Measurements from ENCODE around the gene NFIB.

Gene NFIB

GRCh38 chr9:14300040-14300439 lies 13.9 kb downstream of the NFIB start:
- no peak for TF ChIP-seq ZNF274 (IDR thresholded peaks at IDR 0.05; ENCODE audit: low read depth, low read length)
- no peak overlapping the region for H3K4me3 ChIP-seq (ENCODE audit: low read length)

GRCh38 chr9:14298601-14299022 lies 15.3 kb downstream of the NFIB start:
- H3K4me3 ChIP-seq (ENCODE audit: low read length) = no peak overlapping the region
- no peak for TF ChIP-seq ZNF274 (IDR thresholded peaks at IDR 0.05; ENCODE audit: low read depth, low read length)

DNA sequence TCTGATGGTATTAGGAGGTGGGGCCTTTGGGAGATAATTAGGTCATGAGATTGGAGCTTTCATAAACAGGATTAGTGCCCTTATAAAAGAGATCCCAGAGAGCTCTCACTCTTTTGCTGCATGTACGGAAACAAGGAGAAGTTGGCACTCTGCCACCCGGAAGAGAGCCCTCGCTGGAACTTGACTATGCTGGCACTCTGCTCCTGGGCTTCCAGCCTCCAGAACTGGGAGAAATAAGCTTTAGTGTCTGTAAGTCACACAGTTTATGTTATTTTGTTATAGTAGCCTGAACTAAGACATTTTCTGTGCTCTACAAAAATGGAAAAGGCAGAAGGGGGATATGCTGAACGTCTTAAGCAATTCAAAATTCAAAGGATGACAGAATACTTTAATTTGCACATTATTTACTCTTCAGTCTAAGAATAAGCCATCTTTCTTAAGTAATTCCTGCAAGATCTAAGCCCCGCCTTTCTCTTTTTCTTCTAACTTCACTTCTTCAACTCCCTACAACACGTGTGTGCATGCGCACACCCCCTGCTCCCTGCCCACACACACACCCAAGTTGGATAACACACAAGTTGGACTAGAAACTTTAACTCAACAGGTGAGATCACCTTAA lies 17.3 kb downstream of the NFIB start:
- no peak overlapping the region for H3K4me3 ChIP-seq (ENCODE audit: low read length)
- no peak for TF ChIP-seq ZNF274 (IDR thresholded peaks at IDR 0.05; ENCODE audit: low read depth, low read length)

DNA sequence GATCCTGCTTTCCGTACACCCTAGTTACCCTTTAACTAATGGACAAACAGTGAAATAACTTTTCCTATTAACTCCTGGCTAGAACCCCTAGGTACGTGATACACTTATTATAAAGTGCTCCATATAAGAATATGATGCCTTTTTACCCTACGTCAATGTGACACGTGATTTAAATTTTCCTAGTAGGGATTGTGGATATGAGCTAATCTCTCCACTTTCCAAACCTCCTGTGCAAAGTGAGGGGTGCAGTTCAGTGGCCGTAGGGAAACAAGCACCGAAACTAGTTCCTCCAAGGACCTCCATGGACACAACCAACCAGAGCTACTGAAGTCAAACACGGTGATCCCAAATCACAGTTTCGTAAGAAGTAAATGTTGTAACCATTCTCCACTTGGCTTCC lies 19.3 kb downstream of the NFIB start:
- no peak for TF ChIP-seq ZNF274 (IDR thresholded peaks at IDR 0.05; ENCODE audit: low read depth, low read length)
- no peak overlapping the region for H3K4me3 ChIP-seq (ENCODE audit: low read length)

- TF ChIP-seq ZNF274 (IDR thresholded peaks at IDR 0.05; ENCODE audit: low read depth, low read length) = no peak
- no peak overlapping the region for H3K4me3 ChIP-seq (ENCODE audit: low read length)
Observed at GRCh38 chr9:14293801-14294200, 20.1 kb downstream of the NFIB start.

DNA sequence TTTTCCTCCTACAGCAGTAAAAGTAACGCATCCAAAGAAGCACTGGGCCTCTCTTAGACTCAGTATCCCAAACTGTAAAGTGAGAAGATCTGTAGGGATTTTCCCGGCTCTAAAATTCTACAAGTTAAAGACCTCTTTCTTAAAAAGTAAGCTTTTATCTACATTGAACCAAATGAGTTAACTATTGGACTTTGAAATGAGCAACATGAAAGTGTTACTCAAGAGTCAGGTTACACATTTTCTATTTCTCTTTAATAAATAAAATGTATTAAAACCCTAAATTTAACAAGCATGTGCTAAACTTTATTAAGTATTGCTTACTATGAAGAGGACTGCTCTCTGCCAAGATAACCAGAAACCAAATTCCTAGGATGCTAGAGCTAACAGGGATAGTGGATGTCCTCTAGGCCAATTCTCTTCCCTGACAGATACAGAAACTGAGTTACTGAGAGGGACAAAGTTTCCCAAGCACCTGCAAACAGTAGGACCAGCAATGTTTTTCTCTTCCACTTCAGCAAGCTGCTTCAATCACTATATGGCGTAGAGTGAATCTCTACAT lies 21.7 kb downstream of the NFIB start:
- no peak for TF ChIP-seq ZNF274 (IDR thresholded peaks at IDR 0.05; ENCODE audit: low read depth, low read length)
- no peak overlapping the region for H3K4me3 ChIP-seq (ENCODE audit: low read length)

GRCh38 chr9:14289916-14290315 lies 24.0 kb downstream of the NFIB start:
- TF ChIP-seq ZNF274 (IDR thresholded peaks at IDR 0.05; ENCODE audit: low read depth, low read length) = no peak
- no peak overlapping the region for H3K4me3 ChIP-seq (ENCODE audit: low read length)

DNA sequence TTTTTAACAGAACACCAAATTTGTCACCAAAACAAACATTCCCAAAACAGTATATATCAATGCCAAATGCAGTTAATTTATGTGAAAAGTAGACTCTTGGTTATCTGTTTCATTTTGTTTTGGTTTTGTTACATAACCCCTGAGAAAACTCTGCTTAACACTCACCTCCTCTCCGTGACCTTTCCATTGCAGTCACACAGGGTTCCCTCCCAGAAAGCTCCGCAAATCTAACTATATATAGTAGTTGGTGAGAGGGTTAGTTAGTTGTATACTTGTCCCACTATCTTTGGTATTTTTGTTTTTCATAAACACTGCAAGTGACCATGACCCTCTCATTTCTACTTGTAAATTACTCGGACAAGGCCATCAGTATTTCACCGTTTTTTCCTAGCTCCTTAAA lies 25.5 kb downstream of the NFIB start:
- no peak for TF ChIP-seq ZNF274 (IDR thresholded peaks at IDR 0.05; ENCODE audit: low read depth, low read length)
- no peak overlapping the region for H3K4me3 ChIP-seq (ENCODE audit: low read length)

- no peak for TF ChIP-seq ZNF274 (IDR thresholded peaks at IDR 0.05; ENCODE audit: low read depth, low read length)
- no peak overlapping the region for H3K4me3 ChIP-seq (ENCODE audit: low read length)
Observed at GRCh38 chr9:14286121-14286520, 27.8 kb downstream of the NFIB start.

DNA sequence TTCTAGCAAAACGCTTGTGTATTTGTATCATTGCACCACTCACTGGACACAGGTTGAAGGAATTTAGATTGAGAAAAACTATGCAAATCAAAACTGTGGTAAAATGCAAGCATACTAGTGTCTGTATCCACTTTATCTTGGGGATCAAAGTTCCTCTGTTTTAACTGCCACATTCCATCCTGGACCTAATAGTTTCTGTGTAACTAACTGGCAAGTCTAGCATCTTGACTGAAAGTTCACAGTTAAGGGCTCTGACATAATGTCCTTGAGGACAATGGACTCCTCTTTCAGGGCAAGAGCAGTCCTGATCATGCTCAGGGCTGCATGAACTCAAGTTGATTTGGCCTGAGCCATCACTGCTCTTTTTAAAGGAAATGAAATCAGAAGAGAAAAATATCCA lies 30.7 kb downstream of the NFIB start:
- no peak overlapping the region for H3K4me3 ChIP-seq (ENCODE audit: low read length)
- TF ChIP-seq ZNF274 (IDR thresholded peaks at IDR 0.05; ENCODE audit: low read depth, low read length) = no peak

DNA sequence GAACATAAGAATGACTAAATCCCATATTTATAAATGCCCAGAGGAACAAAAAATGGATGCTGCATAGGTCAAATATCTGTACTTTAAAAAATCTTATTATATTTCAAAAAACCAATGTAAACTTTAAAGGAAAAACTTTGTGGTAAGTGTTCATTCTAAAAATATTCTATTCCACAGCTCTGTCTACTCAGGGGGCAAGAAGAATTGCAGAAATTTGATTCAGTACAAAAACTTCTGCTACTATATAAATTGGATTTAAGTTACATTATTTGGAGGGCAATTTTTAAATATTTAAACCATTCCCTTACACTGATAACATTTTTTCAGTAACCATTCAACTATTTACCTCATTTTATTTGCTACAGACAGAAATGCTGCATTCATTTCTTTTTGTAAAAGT lies 32.1 kb downstream of the NFIB start:
- no peak for TF ChIP-seq ZNF274 (IDR thresholded peaks at IDR 0.05; ENCODE audit: low read depth, low read length)
- H3K4me3 ChIP-seq (ENCODE audit: low read length) = no peak overlapping the region

- no peak overlapping the region for H3K4me3 ChIP-seq (ENCODE audit: low read length)
- TF ChIP-seq ZNF274 (IDR thresholded peaks at IDR 0.05; ENCODE audit: low read depth, low read length) = no peak
Observed at GRCh38 chr9:14281136-14281795, 32.7 kb downstream of the NFIB start.

GRCh38 chr9:14279671-14280070 lies 34.3 kb downstream of the NFIB start:
- H3K4me3 ChIP-seq (ENCODE audit: low read length) = no peak overlapping the region
- no peak for TF ChIP-seq ZNF274 (IDR thresholded peaks at IDR 0.05; ENCODE audit: low read depth, low read length)

DNA sequence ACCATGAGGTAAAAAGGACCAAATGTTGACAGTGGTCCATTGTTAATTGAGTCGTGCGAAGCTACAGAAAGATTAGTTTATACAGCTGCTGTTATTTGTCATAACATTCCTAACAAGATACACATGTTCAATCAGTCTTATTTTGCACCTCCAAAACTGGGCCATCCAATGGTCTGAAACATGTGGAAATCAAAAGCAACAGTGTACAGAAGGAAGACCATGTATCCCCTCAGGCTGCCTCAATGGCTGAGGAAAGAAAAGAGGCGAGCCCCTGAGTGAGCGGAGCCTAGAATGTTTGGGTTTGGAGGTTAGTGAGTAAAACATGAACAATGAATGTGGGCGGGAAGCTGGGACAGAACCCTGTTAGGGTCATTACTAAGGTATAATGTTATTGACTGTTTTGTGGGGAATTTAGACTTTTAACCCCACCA lies 35.6 kb downstream of the NFIB start:
- H3K4me3 ChIP-seq (ENCODE audit: low read length) = no peak overlapping the region
- no peak for TF ChIP-seq ZNF274 (IDR thresholded peaks at IDR 0.05; ENCODE audit: low read depth, low read length)

DNA sequence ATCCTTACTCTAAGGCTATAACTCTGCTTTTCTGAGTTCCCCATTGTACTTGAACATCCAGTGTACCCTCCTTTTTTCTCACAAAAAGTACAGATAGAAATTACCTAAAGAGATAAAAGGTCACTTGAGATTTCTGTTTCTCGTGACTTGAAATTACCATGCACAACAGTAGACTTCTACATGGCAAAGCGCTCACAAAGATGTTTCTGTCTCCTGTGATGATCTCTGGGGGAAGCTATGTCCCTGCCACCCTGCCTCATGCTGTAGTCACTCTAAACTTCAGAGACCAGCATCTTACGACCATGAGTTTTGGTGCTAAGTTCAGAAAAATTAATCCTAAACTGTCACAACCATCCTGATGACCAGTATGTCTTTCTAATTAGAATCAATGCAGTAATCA lies 36.2 kb downstream of the NFIB start:
- no peak for TF ChIP-seq ZNF274 (IDR thresholded peaks at IDR 0.05; ENCODE audit: low read depth, low read length)
- no peak overlapping the region for H3K4me3 ChIP-seq (ENCODE audit: low read length)

Measured in GM08714 (cell line).